H9 (cell line): ENCODE measurements around the gene ZNF431. TPM values are rescaled to one million over a fixed set of nuclear protein-coding genes. Genes with fewer than 3 reads are reported as not detected.

ENCODE experiments used
- DNase-seq: peaks from one replicate; pipeline ENCODE4 v3.0.0-alpha.2; 2017
- H2AFZ ChIP-seq: one replicate; pipeline ENCODE4 v1.6.1; 2013; ENCODE audit warnings: mild to moderate bottlenecking, low read length, control low read depth, moderate library complexity
- H2AK5ac ChIP-seq: 2 replicates; pipeline ENCODE4 v1.6.1; 2013; ENCODE audit warnings: low read length, control low read depth, mixed read lengths; ENCODE audit not compliant: insufficient read length
- H2BK120ac ChIP-seq: one replicate; pipeline ENCODE4 v1.6.1; 2013; ENCODE audit warnings: low read depth, mild to moderate bottlenecking, low read length, control low read depth, inconsistent platforms; ENCODE audit not compliant: poor library complexity, severe bottlenecking
- H2BK12ac ChIP-seq: 2 replicates; pipeline ENCODE4 v1.6.1; 2013; ENCODE audit warnings: low read length, control low read depth, mixed read lengths, low read depth; ENCODE audit not compliant: insufficient read length
- H2BK15ac ChIP-seq: 2 replicates; pipeline ENCODE4 v1.6.1; 2013; ENCODE audit warnings: low read depth, low read length, control low read depth
- H2BK20ac ChIP-seq: one replicate; pipeline ENCODE4 v1.6.1; 2013; ENCODE audit warnings: low read depth, mild to moderate bottlenecking, low read length, control low read depth, inconsistent platforms; ENCODE audit not compliant: poor library complexity, severe bottlenecking
- H2BK5ac ChIP-seq: 2 replicates; pipeline ENCODE4 v1.6.1; 2013; ENCODE audit warnings: low read length, control low read depth, mixed read lengths; ENCODE audit not compliant: insufficient read length
- H3K14ac ChIP-seq: 2 replicates; pipeline ENCODE4 v1.6.1; 2013; ENCODE audit warnings: low read length, control low read depth; ENCODE audit not compliant: insufficient read depth
- H3K18ac ChIP-seq: 2 replicates; pipeline ENCODE4 v1.6.1; 2013; ENCODE audit warnings: low read depth, mild to moderate bottlenecking, mixed read lengths, low read length, control low read depth; ENCODE audit not compliant: insufficient read length
- H3K23ac ChIP-seq: 2 replicates; pipeline ENCODE4 v1.6.1; 2013; ENCODE audit warnings: low read length, control low read depth, mixed read lengths, low read depth; ENCODE audit not compliant: insufficient read length
- H3K23me2 ChIP-seq: 2 replicates; pipeline ENCODE4 v1.6.1; 2013; ENCODE audit warnings: low read depth, mild to moderate bottlenecking, mixed read lengths, low read length, control low read depth; ENCODE audit not compliant: insufficient read length, poor library complexity, severe bottlenecking
- H3K27ac ChIP-seq: 2 replicates; pipeline ENCODE4 v1.5.1; 2013; ENCODE audit warnings: low read length, control low read depth, mixed read lengths, low read depth; ENCODE audit not compliant: insufficient read length
- H3K27me3 ChIP-seq: 2 replicates; pipeline ENCODE4 v1.6.1; 2013; ENCODE audit warnings: low read length, control low read depth, inconsistent platforms; ENCODE audit not compliant: insufficient read depth
- H3K4ac ChIP-seq: 2 replicates; pipeline ENCODE4 v1.6.1; 2013; ENCODE audit warnings: low read depth, mild to moderate bottlenecking, control low read depth, inconsistent platforms, low read length, moderate library complexity
- H3K4me1 ChIP-seq: 2 replicates; pipeline ENCODE4 v1.6.1; 2013; ENCODE audit warnings: low read length, control low read depth, inconsistent platforms; ENCODE audit not compliant: insufficient read depth
- H3K4me2 ChIP-seq: 2 replicates; pipeline ENCODE4 v1.6.1; 2013; ENCODE audit warnings: low read length, control low read depth, mixed read lengths; ENCODE audit not compliant: insufficient read length, insufficient read depth
- H3K56ac ChIP-seq: 2 replicates; pipeline ENCODE4 v1.6.1; 2013; ENCODE audit warnings: low read depth, mild to moderate bottlenecking, mixed read lengths, low read length, control low read depth; ENCODE audit not compliant: insufficient read length
- H3K79me1 ChIP-seq: 2 replicates; pipeline ENCODE4 v1.6.1; 2013; ENCODE audit warnings: low read depth, mild to moderate bottlenecking, moderate library complexity, low read length, control low read depth, inconsistent platforms; ENCODE audit not compliant: insufficient read depth, poor library complexity, severe bottlenecking
- H3K79me2 ChIP-seq: 2 replicates; pipeline ENCODE4 v1.6.1; 2013; ENCODE audit warnings: low read length, control low read depth, inconsistent platforms; ENCODE audit not compliant: insufficient read depth
- H3K9ac ChIP-seq: 2 replicates; pipeline ENCODE4 v1.6.1; 2013; ENCODE audit warnings: low read length, control low read depth, mixed read lengths; ENCODE audit not compliant: insufficient read length; ENCODE audit errors: extremely low read depth
- H3K9me3 ChIP-seq: one replicate; pipeline ENCODE4 v1.6.1; 2013; ENCODE audit warnings: low read depth, low read length, inconsistent platforms; ENCODE audit not compliant: control insufficient read depth
- H3T11ph ChIP-seq: one replicate; pipeline ENCODE4 v1.6.1; 2013; ENCODE audit warnings: mild to moderate bottlenecking, low read length, control low read depth, inconsistent platforms
- H4K20me1 ChIP-seq: one replicate; pipeline ENCODE4 v1.6.1; 2013; ENCODE audit not compliant: control insufficient read depth, insufficient read length, insufficient read depth
- H4K5ac ChIP-seq: 2 replicates; pipeline ENCODE4 v1.6.1; 2013; ENCODE audit warnings: low read depth, mild to moderate bottlenecking, mixed read lengths, low read length, control low read depth; ENCODE audit not compliant: insufficient read length
- H4K8ac ChIP-seq: replicated peaks from 2 replicates; pipeline ENCODE4 v1.6.1; 2013; ENCODE audit warnings: low read length, control low read depth, mixed read lengths, low read depth; ENCODE audit not compliant: insufficient read length
- H4K91ac ChIP-seq: 2 replicates; pipeline ENCODE4 v1.6.1; 2013; ENCODE audit warnings: low read depth, mild to moderate bottlenecking, moderate library complexity, mixed read lengths, low read length, control low read depth; ENCODE audit not compliant: insufficient read length
- H3K27ac Mint-ChIP-seq, 3 experiments: 2 replicates in 2 of 3; 3 replicates in 1 of 3; pipeline ENCODE4 v1.8.0; 2020 to 2021; ENCODE audit warnings: mixed read lengths in 3 of 3, mild to moderate bottlenecking in 1 of 3, moderate library complexity in 1 of 3
- H3K27me3 Mint-ChIP-seq: 2 replicates; pipeline ENCODE4 v1.8.0; 2021; ENCODE audit warnings: low read depth, mild to moderate bottlenecking, moderate library complexity, mixed read lengths
- H3K36me3 Mint-ChIP-seq, 3 experiments: 2 replicates in 2 of 3; 3 replicates in 1 of 3; pipeline ENCODE4 v1.8.0; 2020 to 2021; ENCODE audit warnings: low read depth in 3 of 3, mixed read lengths in 3 of 3; ENCODE audit not compliant: insufficient read depth in 1 of 3
- H3K4me1 Mint-ChIP-seq, 2 experiments: 2 replicates each; pipeline ENCODE4 v1.8.0; 2020; ENCODE audit warnings: mixed read lengths in 2 of 2
- H3K4me3 Mint-ChIP-seq, 2 experiments: 2 replicates in 1 of 2; 3 replicates in 1 of 2; pipeline ENCODE4 v1.8.0; 2020 to 2021; ENCODE audit warnings: mild to moderate bottlenecking in 2 of 2, mixed read lengths in 2 of 2, moderate library complexity in 1 of 2
- H3K9me3 Mint-ChIP-seq, 2 experiments: 2 replicates in 1 of 2; 3 replicates in 1 of 2; pipeline ENCODE4 v1.8.0; 2020; ENCODE audit warnings: mild to moderate bottlenecking in 2 of 2, mixed read lengths in 2 of 2, moderate library complexity in 1 of 2
- WGBS: extraction: QIAGEN DNeasy Blood & Tissue Kit; methylation state at CpG from one replicate; pipeline ENCODE4 v1.1.7; 2013; ENCODE audit warnings: missing lambda C conversion rate, low lambda C conversion rate, mixed read lengths; ENCODE audit not compliant: insufficient read length; ENCODE audit errors: extremely low coverage; 5-methylcytosine and 5-hydroxymethylcytosine counted together
- total RNA-seq: library from RNA; stranded (reverse); gene quantifications from 2 replicates; pipeline ENCODE4 v1.2.1, GENCODE V29; 2021
- TF ChIP-seq, protein P1 (sequence below): fragments of 200-600 bp; sonication (generic); conservative IDR thresholded peaks from 3 replicates; pipeline ENCODE4 v1.8.0; 2021; ENCODE audit warnings: antibody characterized with exemption, mild to moderate bottlenecking

ZNF431 gene
- total RNA-seq, 1 experiment from 2014 or later = 47.4 TPM

DNA sequence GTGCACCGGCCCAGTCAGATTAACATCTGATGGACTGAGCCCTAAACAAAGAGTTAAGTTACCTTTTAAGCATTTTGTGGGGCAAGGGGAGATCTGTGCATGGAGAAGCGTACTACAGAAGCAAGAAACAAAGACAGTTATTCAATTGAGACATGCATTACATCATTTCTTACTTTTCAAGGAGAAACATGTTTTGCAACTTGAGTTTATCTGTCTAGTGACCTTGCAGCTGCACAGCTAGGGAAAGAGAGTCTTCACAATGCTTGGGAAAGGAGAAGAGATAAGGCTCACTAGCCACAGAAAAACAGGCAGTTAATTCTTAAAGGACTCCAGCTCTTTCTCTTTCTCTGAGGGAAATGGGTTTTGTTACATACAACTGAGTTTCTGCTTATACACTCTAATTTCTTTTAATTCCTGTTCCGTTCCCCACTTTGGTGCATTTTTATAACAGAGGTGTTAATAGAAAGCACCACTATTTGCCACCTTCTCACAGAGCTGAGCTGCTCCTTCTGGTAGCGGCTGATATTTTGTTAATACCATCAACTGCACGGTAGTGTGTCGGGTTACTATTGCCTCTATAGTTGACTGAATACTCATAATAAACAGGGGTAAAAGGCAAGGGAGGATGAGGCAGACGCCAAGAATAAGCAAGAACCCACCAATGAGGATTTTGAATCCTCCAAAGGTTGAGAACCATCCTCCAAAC lies 55.9 kb downstream of the ZNF431 start:
- H3K4me3 Mint-ChIP-seq = no peak overlapping the region
- H3K27me3 ChIP-seq = no peaks in the 10 kb centered on the region
- no peak for DNase-seq
- no peaks in the 10 kb centered on the region for H3K9me3 ChIP-seq
- H2BK5ac ChIP-seq = no peak overlapping the region
- no peak overlapping the region for H4K8ac ChIP-seq
- H3K23ac ChIP-seq = no peak overlapping the region
- H3K27ac Mint-ChIP-seq = no peak overlapping the region
- H3K18ac ChIP-seq = no peak overlapping the region
- no peak overlapping the region for H2BK20ac ChIP-seq
- no peak overlapping the region for H4K91ac ChIP-seq
- H3K9ac ChIP-seq = no peak overlapping the region
- no peaks in the 10 kb centered on the region; a peak in 1 of 7 replicates for H3K36me3 Mint-ChIP-seq
- WGBS = no CpG with 5 or more reads among the region's 7 CpGs
- H2AFZ ChIP-seq = no peak overlapping the region
- no peak overlapping the region for H3K4ac ChIP-seq
- H4K5ac ChIP-seq = no peak overlapping the region
- H3K4me1 ChIP-seq = no peaks in the 10 kb centered on the region
- no peak overlapping the region for H3K14ac ChIP-seq
- no peak overlapping the region for H2BK12ac ChIP-seq
- H3K9me3 Mint-ChIP-seq = 0 out of 5 replicates have a peak, but pooled peaks cover 0 to 1% of the 10 kb centered on the region in 2 experiments
- H3K79me1 ChIP-seq = no peaks in the 10 kb centered on the region
- no peak overlapping the region for H3K4me2 ChIP-seq
- H3K79me2 ChIP-seq = no peaks in the 10 kb centered on the region
- H4K20me1 ChIP-seq = no peaks in the 10 kb centered on the region
- H3K23me2 ChIP-seq = no peaks in the 10 kb centered on the region
- no peak overlapping the region for H2BK15ac ChIP-seq
- no peak overlapping the region for H2BK120ac ChIP-seq
- H3T11ph ChIP-seq = no peak overlapping the region
- no peak overlapping the region for H3K56ac ChIP-seq
- TF ChIP-seq, protein P1, sequence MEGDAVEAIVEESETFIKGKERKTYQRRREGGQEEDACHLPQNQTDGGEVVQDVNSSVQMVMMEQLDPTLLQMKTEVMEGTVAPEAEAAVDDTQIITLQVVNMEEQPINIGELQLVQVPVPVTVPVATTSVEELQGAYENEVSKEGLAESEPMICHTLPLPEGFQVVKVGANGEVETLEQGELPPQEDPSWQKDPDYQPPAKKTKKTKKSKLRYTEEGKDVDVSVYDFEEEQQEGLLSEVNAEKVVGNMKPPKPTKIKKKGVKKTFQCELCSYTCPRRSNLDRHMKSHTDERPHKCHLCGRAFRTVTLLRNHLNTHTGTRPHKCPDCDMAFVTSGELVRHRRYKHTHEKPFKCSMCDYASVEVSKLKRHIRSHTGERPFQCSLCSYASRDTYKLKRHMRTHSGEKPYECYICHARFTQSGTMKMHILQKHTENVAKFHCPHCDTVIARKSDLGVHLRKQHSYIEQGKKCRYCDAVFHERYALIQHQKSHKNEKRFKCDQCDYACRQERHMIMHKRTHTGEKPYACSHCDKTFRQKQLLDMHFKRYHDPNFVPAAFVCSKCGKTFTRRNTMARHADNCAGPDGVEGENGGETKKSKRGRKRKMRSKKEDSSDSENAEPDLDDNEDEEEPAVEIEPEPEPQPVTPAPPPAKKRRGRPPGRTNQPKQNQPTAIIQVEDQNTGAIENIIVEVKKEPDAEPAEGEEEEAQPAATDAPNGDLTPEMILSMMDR = no peak
- H2AK5ac ChIP-seq = no peak overlapping the region
- no peak overlapping the region for H3K27ac ChIP-seq
- peaks cover 8 to 14% of the 10 kb centered on the region in 2 experiments for H3K4me1 Mint-ChIP-seq
- no peaks in the 10 kb centered on the region for H3K27me3 Mint-ChIP-seq
